Activated CD8-positive, alpha-beta memory T cell treated with anti-CD3 and anti-CD28 coated beads for 1 hour (primary cell): ENCODE measurements around the gene LMNTD1.
"Not testable (repeated sequence)": the region's sequence is repeated elsewhere in the genome, so short reads cannot be mapped to it uniquely, and the experiment has no call there.

Source experiments
- DNase-seq, 2 donors: peaks; one replicate each; pipeline ENCODE4 v3.0.0-alpha.2; 2020; ENCODE audit warnings: low read depth in 1 of 2; ENCODE audit errors: extremely low read depth in 1 of 2

LMNTD1 gene

DNA sequence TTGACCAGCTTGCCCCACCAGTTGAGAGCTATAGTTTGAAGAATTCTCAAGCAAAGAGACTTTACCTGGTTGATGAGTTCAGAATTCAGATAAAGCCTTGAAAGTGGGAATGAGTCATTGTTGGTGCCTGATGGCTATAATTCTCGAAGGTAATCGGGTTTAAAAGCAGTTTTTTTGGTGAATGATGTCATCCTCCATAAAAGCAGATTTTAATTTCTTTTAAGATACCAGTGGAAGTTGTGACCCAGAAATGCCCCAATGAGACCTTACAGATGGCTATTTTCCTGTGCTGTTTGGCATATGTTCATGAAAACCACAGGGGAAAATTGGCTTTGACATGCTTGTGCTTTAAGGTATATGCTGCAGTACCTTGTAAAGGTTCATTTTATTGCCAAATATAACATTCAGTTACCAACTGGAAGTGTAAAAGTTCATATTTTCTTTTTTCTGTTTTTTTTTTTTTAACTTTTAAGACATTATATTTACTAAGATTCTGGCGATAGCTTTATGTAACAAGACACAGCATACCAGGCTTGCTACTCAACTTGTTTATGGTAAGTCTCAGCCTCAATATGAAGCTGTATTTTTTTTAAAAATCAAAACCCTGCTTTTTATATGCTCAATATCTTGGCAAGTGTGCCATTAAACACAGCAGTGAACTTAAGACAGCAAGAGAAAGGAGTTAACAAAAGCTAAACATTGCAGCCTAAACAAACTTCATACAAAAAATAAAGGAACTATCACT lies 119.3 kb downstream of the LMNTD1 start:
- no peak for DNase-seq

- no peak for DNase-seq
Observed at GRCh38 chr12:25433024-25433423, 120.1 kb downstream of the LMNTD1 start.

GRCh38 chr12:25427337-25428249 lies 125.5 kb downstream of the LMNTD1 start:
- no peak for DNase-seq

DNA sequence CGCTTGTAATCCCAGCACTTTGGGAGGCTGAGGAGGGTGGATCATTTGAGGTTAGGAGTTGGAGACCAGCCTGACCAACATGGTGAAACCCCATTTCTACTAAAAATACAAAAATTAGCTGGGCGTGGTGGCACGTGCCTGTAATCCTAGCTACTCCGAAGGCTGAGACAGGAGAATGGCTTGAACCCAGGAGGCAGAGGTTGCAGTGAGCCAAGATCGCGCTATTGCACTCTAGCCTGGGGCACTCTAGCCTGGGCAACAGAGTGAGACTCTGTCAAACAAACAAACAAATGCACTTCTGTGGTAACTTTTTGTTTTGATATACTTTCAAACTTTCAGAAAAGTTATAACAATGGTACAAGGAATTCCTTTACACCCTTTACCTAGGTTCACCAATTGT lies 126.3 kb downstream of the LMNTD1 start:
- DNase-seq = not testable (repeated sequence)
